HG02870 (cell line): ENCODE measurements around the gene PDCD2L.
"Not testable (repeated sequence)": the region's sequence is repeated elsewhere in the genome, so short reads cannot be mapped to it uniquely, and the experiment has no call there.

Experiments used
- ATAC-seq: cut with Tn5 transposase; IDR thresholded peaks from one replicate; pipeline ENCODE4 v1.9.1; 2021; ENCODE audit warnings: mild to moderate bottlenecking, moderate library complexity; ENCODE audit not compliant: unreplicated experiment

Gene PDCD2L

GRCh38 chr19:34409189-34410164 lies 5.3 kb downstream of the PDCD2L start:
- no peak for ATAC-seq

- no peak for ATAC-seq
These were observed 7.0 kb downstream of the PDCD2L start for GRCh38 chr19:34411216-34411615.

DNA sequence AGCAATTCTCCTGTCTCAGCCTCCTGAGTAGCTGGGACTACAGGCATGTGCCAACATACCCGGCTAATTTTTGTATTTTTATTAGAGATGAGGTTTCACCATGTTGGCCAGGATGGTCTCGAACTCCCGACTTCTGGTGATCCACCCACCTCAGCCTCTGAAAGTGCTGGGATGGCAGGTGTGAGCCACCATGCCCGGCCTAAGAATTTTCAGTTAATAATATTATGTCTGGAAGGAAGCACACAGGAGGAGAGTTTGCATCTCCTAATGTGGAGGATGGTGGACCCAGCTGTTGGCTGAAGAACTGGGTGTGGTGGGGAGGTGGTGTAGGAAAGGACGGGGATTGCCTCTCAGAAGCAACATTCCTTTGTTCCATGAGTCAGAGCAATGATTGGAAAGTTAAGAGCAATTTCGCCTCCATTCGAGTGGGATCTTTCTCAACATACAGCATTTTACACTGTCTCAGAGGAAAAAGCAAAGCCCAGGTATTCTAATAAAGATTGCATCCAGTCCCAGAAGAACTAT lies 11.9 kb downstream of the PDCD2L start:
- no peak for ATAC-seq

DNA sequence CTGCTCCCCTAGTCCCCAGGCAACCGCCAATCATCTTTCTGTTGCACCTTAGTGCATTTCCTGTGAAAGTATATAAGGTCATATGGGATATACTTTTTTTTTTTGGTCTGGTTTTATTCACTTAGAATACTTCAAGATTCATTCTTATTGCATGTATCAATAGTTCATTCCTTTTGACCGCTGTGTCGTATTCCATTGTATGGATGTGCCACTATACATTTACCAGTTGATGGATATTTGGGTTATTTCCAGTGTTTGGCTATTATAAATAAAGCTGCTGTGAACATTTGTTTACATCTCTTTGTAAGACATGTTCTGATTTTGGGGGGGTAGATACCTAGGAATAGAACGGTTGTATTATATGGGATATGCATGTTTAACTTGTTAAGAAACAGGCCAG lies 14.1 kb downstream of the PDCD2L start:
- no peak for ATAC-seq

- no peak for ATAC-seq
These were observed 22.0 kb downstream of the PDCD2L start for GRCh38 chr19:34426096-34426661.

DNA sequence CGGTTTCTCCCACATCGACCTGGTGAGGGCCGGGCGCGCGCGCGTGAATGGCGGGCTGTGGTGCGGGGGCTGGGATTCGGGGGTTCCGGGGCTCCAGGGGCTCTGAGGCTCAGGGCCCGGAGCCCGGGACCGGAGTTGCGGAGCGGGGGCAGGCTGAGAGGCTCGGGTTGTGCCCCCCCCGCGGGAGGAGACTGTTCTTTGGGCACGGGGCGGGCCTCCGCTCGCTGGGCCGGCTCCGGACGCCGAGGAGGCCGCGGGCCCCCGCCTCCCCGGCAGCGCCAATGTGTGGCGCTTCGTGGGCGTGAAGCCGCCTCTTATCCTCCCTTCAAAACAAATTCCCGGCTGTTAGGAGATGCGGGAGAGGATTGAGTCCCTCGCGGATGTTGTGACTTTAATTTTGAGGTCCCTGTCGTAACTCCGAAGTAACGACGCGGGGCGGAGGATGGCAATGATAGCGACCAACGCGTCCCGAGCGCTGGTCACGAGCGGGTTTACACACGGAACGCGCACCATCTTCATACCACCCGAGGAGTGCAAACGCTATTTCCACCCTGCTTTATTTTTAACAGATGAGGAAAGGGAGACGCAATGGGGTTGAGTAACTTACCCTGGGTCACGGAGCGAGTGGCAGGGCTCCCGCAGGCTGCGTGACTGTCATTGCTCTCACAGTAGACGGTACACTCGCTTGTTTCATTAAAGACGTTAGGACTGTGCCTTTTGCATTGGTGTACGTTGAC lies 24.5 kb downstream of the PDCD2L start:
- peak; percentile 31 for ATAC-seq

DNA sequence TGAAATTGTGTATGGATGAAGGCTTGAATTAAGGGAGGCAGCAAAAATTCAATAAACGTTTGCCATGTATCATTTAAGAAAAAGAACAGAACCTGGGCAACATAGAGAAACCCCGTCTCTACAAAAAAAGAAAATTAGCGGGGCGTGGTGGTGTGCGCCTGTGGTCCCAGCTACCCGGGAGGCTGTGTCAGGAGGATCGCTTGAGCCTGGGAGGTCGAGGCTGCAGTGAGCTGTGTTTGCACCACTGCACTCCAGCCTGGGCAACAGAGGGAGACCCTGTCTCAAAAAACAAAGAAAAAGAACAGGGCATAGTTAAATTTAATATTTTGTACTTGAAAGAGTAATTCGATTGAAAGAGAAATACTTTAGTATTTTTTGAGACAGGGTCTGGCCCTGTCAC lies 25.4 kb downstream of the PDCD2L start:
- ATAC-seq, result no peak

- no peak for ATAC-seq
These were observed 26.8 kb downstream of the PDCD2L start for GRCh38 chr19:34430738-34431625.

GRCh38 chr19:34431681-34432402 lies 27.6 kb downstream of the PDCD2L start:
- ATAC-seq, result no peak

DNA sequence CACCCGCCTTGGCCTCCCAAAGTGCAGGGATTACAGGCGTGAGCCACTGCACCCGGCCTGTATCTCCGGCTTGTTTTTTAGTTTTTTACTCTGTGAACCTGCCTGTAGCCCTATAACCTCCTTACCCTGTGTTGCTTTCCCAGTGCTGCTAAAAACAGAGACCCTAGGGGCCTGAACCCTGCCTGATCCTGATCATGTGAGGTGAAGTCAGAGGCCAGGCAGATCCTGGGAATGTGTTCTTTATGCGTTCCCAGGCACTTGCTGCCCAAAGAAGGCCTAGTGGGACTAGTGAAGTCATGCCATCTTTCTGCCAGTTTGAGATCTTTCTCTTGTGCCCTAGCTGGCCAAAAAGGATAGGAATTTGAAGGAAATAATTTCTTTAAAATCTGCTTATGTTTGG lies 28.6 kb downstream of the PDCD2L start:
- ATAC-seq, result no peak

- ATAC-seq, result no peak
These were observed 32.5 kb downstream of the PDCD2L start for GRCh38 chr19:34436716-34437115.

DNA sequence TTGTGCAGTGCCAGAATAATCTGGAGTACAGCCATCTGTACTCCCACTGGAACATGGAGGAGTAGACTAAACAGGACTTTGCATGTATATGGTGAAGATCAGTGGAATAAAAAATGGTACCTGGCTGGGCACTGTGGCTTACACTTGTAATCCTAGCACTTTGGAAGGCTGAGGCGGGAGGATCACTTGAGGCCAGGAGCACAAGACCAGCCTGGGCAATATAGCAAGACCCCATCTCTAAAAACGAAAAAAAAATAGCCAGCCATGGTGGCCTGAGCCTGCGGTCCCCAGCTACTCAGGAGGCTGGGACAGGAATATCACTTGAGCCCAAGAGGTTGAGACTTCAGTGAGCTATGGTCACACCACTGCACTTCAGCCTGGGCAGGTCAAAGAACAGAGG lies 44.0 kb downstream of the PDCD2L start:
- no peak for ATAC-seq

DNA sequence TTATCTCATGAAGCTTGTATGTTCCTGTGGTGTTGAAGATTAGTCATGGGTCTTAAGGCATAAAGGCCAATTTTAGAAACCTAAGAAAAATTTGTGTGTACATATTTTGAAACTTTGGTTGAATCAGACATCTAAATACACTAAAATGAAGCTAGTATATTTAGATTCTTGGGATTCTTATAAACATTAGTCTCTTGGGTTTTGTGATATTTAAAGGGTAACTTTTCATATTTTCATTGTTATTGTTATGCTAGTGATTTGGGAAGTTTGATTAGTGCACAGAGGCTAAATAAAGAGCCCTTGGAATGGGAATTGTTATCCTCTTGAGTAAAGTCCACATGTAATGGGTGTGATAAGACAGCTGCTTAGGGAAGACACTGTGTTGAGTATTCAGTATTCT lies 48.5 kb downstream of the PDCD2L start:
- ATAC-seq, result no peak

DNA sequence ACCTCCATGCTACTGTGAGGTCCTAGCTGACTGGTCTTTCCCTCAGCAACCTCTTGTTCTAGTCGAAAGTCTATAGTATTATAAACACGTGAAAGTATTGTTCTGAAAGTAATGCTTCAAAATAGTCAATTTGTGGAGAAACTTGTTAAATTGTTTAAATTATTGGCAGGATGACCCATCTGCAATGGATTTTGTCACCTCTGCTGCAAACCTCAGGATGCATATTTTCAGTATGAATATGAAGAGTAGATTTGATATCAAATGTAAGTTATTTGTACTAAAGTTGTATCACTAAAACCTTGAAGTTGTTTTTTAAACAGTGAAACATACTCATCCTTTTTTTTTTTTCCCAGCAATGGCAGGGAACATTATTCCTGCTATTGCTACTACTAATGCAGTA lies 49.9 kb downstream of the PDCD2L start:
- no peak for ATAC-seq

DNA sequence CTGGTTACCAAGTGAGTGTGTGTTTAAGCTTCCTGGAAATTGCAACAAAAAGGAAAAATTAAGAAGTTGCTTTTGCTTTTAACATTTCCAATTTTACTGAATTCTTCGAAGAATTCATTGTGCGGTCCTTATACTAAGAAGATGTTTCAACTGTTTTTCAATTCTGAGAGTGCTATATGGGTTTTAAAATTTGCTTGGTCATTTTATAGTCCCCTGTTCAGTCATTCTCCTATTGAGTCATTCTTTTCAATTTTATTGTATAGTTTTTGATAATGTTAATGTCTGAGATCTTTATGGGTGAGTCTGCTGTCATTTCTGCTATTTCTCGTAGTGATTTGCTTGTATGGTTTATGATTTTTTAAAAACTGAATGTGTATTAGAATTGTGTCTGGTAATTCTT lies 50.5 kb downstream of the PDCD2L start:
- ATAC-seq, result no peak

- ATAC-seq, result not testable (repeated sequence)
These were observed 51.7 kb downstream of the PDCD2L start for GRCh38 chr19:34455783-34456480.

GRCh38 chr19:34457446-34457845 lies 53.2 kb downstream of the PDCD2L start:
- ATAC-seq, result no peak

DNA sequence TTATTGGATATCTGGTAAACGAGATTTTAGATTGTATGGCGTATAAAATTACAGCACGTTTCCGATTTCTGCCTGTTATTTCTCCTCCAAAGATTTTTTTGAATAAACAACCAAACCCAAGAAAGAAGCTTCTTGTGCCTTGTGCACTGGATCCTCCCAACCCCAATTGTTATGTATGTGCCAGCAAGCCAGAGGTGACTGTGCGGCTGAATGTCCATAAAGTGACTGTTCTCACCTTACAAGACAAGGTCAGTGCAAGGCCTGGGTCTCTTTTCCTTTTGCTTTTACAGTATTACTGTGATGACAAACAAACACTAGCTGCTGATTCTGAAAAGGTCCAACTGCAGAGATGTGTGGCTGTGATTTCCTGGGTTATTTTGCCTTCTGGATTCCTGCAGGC lies 54.5 kb downstream of the PDCD2L start:
- no peak for ATAC-seq

- ATAC-seq, result no peak
These were observed 55.4 kb downstream of the PDCD2L start for GRCh38 chr19:34459614-34460013.
